ENCODE results near the gene FLAD1. TPM values are rescaled to one million over a fixed set of nuclear protein-coding genes. Genes with fewer than 3 reads are reported as not detected.

FLAD1 gene
- total and polyA plus RNA-seq, 2 of the 8 experiments (the other 6 are each of a cell fraction or from before 2014, with no cell fraction given), result 104 to 143 TPM

DNA sequence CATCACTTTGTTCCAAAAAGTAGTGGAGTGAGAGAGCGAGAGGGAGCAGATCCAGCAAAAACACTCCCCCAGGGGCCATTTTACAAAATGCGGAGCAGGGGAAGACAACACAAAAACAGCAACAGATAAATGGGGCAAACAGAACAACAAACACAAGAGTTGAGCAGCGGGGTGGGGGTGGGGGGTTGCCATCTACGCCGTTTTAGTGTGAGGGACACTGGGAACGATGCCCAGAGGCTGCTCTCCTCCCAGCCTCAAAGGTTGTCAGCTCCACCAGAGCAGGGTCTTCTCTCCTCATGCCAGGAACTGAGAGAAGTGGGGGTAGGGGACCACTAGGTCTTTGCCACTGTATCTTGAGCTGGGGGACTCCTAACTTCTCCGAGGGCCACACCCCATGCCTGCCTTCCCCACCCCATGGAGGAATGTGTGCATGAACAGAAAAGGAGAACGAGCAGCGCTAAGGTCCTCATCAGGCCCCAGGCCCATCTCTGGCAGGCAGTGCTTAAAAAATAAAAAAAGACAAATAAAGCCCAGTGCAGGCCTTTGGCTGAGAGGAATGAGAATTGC is 26.0 kb upstream of the FLAD1 start:
- Histone ChIP-seq H4K8ac (ENCODE audit: extremely low read depth, insufficient read depth, low read length) (no peak overlapping the region), H3K14ac (ENCODE audit: insufficient read length) (no peak overlapping the region), H3K18ac (ENCODE audit: extremely low read depth, low read length) (no peak overlapping the region), H3K4me2 (ENCODE audit: insufficient read depth in 1 of 2, low read depth in 2 of 2, low read length in 2 of 2) (peak overlapping the region; percentile 92 to 93), H2BK15ac (ENCODE audit: low read length) (no peak overlapping the region), H3K36me3 (ENCODE audit: control insufficient read depth in 2 of 4, insufficient read depth in 4 of 4, low read length in 3 of 4) (peaks cover 3 to 5% (median 4%) of the 10 kb centered on the region in 4 experiments; a peak in 5 of 8 replicates), H4K5ac (ENCODE audit: insufficient read length, low read depth, low read length) (no peak overlapping the region), H3K4ac (replicated peaks; ENCODE audit: insufficient read length, low read depth, low read length) (no peak overlapping the region), H3K23ac (ENCODE audit: insufficient read length) (no peak overlapping the region), H3K9ac (replicated peaks in 1 of 4; ENCODE audit: extremely low read depth in 1 of 4, low read depth in 3 of 4, low read length in 3 of 4) (no peak overlapping the region), H3K27ac (ENCODE audit: low read depth, low read length) (0 out of 2 replicates have a peak overlapping the region, but pooled peaks have one; percentile 9), H2AFZ (ENCODE audit: low read length) (no peak overlapping the region), H3K4me3 (ENCODE audit: extremely low read depth in 1 of 4, insufficient read depth in 2 of 4, low read depth in 3 of 4, low read length in 4 of 4) (peak overlapping the region in 1 of 4 experiments; percentile 77; a peak in 4 of 8 replicates), H4K20me1 (replicated peaks in 1 of 2; ENCODE audit: control insufficient read depth in 1 of 2, insufficient read depth in 2 of 2, low read length in 2 of 2) (peaks cover 1 to 10% of the 10 kb centered on the region in 2 experiments), H2BK12ac (ENCODE audit: low read depth, low read length) (no peak overlapping the region; the same call in 1 of the 2 replicates), H2BK5ac (ENCODE audit: low read depth, low read length) (no peak overlapping the region), H3K79me1 (ENCODE audit: low read depth, low read length) (peaks cover 10% of the 10 kb centered on the region), H3K27me3 (replicated peaks in 1 of 4; ENCODE audit: control insufficient read depth in 3 of 4, extremely low read depth in 1 of 4, insufficient read depth in 3 of 4, low read length in 3 of 4) (no peaks in the 10 kb centered on the region; a peak in 2 of 7 replicates), H3K56ac (replicated peaks; ENCODE audit: insufficient read length, low read depth, low read length) (no peak overlapping the region), H4K91ac (replicated peaks; ENCODE audit: insufficient read length, low read length) (no peak overlapping the region), H3K9me3 (ENCODE audit: insufficient read depth in 2 of 2, low read depth in 1 of 2, low read length in 1 of 2) (no peaks in the 10 kb centered on the region), H2AK5ac (ENCODE audit: low read depth, low read length) (no peak overlapping the region), H2BK120ac (replicated peaks; ENCODE audit: low read depth, low read length) (no peak overlapping the region), H3K23me2 (ENCODE audit: low read depth, low read length) (peaks cover 5% of the 10 kb centered on the region), H3K79me2 (ENCODE audit: control insufficient read depth in 1 of 2, insufficient read depth in 2 of 2, low read length in 2 of 2) (peaks cover 0 to 17% of the 10 kb centered on the region in 2 experiments), H2BK20ac (ENCODE audit: low read length) (no peak overlapping the region), H3K4me1 (replicated peaks in 1 of 4; ENCODE audit: control insufficient read depth in 3 of 4, insufficient read depth in 4 of 4, low read length in 3 of 4) (peaks cover 4 to 28% (median 9%) of the 10 kb centered on the region in 4 experiments)
- 70% methylated on average over 9 of the region's 9 CpGs; no CpG with 5 or more reads in 1 of the 2 experiments for WGBS, 2 experiments (ENCODE audit: extremely low coverage in 1 of 2, insufficient coverage in 1 of 2, insufficient read length in 1 of 2, insufficient replicate concordance in 2 of 2, low coverage in 1 of 2, low lambda C conversion rate in 2 of 2, missing lambda C conversion rate in 1 of 2)
- ChIA-PET POLR2A (ENCODE audit: partially characterized antibody) (interaction anchor here (0.7 to 18.6 kb wide), 7 partner anchors 12 to 95 kb away, joined by 3 to 662 read pairs (median 7); partner anchors contain the start of genes ADAM15, CKS1B, FLAD1 and LENEP), CTCF (ENCODE audit: partially characterized antibody) (interaction anchor here (1.4 to 9.8 kb wide), 10 partner anchors 13 to 397 kb away, joined by 4 to 132 read pairs (median 8); partner anchors contain the start of genes LENEP and SHC1)
- DNase-seq (ENCODE audit: low read depth in 1 of 2, low spot score in 2 of 2) (no peak), FAIRE-seq (no peak)
- no peak for TF ChIP-seq ATF2 (IDR thresholded peaks at IDR 0.05; ENCODE audit: low read length)
- no peak for TF ChIP-seq POU5F1 (IDR thresholded peaks at IDR 0.05; ENCODE audit: low read depth, low read length)
- no peak for TF ChIP-seq PHF8 (conservative IDR thresholded peaks at IDR 0.05; ENCODE audit: low read depth, low read length)
- TF ChIP-seq CREB1 (IDR thresholded peaks at IDR 0.05), result no peak
- no peak for TF ChIP-seq SIN3A (conservative IDR thresholded peaks at IDR 0.05 in 1 of 2, IDR thresholded peaks at IDR 0.05 in 1 of 2; ENCODE audit: low read depth in 1 of 2, low read length in 2 of 2)
- no peak for TF ChIP-seq JUN (IDR thresholded peaks at IDR 0.05; ENCODE audit: low read depth, low read length)
- no peak for TF ChIP-seq TAF7 (optimal IDR thresholded peaks at IDR 0.05; ENCODE audit: borderline replicate concordance, low read depth, low read length)
- TF ChIP-seq MAFK (IDR thresholded peaks at IDR 0.05; ENCODE audit: low read depth, low read length), result no peak
- TF ChIP-seq CBX8 (IDR thresholded peaks at IDR 0.05; ENCODE audit: borderline replicate concordance, low read depth, low read length), result no peak
- TF ChIP-seq GTF2F1 (IDR thresholded peaks at IDR 0.05; ENCODE audit: borderline replicate concordance, low read depth, low read length), result no peak

Measured in H1 (cell line).